ENCODE measurements around the gene ST6GAL1. TPM values are rescaled to one million over a fixed set of nuclear protein-coding genes. Genes with fewer than 3 reads are reported as not detected.
A peak's percentile ranks its signal among the peaks of the same experiment; 100 is the strongest.

ST6GAL1 gene
- total and polyA plus RNA-seq, 12 donors: 19.5 to 94.7 (median 65.8) TPM

DNA sequence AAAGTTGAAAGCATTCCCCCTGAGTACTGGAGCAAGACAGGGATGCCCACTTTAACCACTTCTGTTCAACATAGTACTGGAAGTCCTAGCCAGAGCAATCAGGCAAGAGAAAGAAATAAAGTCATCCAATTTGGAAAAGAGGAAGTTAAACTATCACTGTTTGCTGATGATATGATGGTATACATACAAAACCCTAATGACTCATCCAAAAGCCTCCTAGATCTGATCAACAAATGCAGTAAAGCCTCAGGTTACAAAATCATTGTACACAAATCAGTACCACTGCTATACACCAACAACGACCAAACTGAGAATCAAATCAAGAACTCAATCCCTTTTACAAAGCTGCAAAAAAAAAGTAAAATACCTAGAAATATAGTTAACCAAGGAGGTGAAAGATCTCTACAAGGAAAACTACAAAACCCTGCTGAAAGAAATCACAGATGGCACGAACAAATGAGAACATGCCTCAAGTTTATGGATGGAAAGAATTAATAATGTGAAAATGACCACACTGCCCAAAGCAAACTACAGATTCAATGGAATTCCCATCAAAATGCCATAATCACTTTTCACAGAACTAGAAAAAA is 168.7 kb downstream of the ST6GAL1 start:
- Histone ChIP-seq H3K9me3 (peaks cover 0 to 35% (median 0%) of the 10 kb centered on the region in 11 donors), H3K4me3 (no peak overlapping the region), H3K36me3 (no peaks in the 10 kb centered on the region), H3K4me1 (peaks cover 0 to 32% (median 17%) of the 10 kb centered on the region in 9 donors), H3K27ac (no peak overlapping the region), H3K27me3 (no peaks in the 10 kb centered on the region)
- intact Hi-C loops (cut with DNase I): no loop called here
- ATAC-seq (no peak), DNase-seq (no peak)
- TF ChIP-seq CTCF (IDR thresholded peaks at IDR 0.05): no peak
- whole genome bisulfite sequencing, 2 donors: 92 to 93% methylated on average over 2 of the region's 2 CpGs

GRCh38 chr3:187101184-187102072 is 171.1 kb downstream of the ST6GAL1 start:
- ATAC-seq (peak; percentile 70 to 90 (median 79)), DNase-seq (peak; percentile 79 to 89)
- H3K27ac ChIP-seq: peak overlapping the region in 9 of 10 donors; percentile 34 to 64 (median 52)
- peaks cover 0 to 27% (median 0%) of the 10 kb centered on the region in 11 donors for H3K9me3 ChIP-seq
- intact Hi-C loops (cut with DNase I): loop anchor here in 2 of 10 donors (5.0 to 10.0 kb wide), 2 partner anchors 63 to 169 kb away; partner anchors contain the start of gene ST6GAL1 (in 1 of the 2)
- no peaks in the 10 kb centered on the region for H3K27me3 ChIP-seq
- H3K4me1 ChIP-seq: peaks cover 0 to 42% (median 25%) of the 10 kb centered on the region in 9 donors
- whole genome bisulfite sequencing, 2 donors: 23 to 32% methylated on average over 9 of the region's 9 CpGs
- no peak for TF ChIP-seq CTCF (IDR thresholded peaks at IDR 0.05)
- H3K4me3 ChIP-seq: peak overlapping the region in 9 of 10 donors; percentile 3 to 36 (median 31)
- H3K36me3 ChIP-seq: no peaks in the 10 kb centered on the region

DNA sequence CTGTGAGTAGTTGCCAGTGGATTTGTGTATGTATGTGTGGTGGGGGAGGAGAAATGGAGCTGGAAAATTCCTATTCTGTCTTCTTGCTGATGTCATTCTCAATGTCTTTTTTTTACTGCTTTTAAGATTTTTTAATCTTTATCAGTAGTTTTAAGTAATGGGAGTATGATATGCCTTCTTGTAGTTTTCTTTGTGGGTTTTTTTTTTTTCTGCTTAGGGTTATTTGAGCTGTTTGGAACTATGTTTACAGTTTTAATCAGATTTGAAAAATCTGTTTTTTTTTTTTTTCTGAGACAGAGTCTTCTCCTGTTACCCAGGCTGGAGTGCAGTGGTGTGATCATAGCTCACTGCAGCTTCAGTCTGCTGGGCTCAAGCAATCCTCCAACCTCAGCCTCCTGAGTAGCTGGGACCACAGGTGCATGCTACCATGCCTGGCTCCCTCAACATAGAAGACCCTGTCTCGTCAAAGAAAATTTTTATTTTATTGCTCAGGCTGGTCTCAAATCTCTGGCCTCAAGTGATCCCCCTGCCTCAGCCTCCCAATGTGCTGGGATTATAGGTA is 171.8 kb downstream of the ST6GAL1 start:
- no peak for TF ChIP-seq CTCF (IDR thresholded peaks at IDR 0.05)
- intact Hi-C loops (cut with DNase I): loop anchor here in 2 of 10 donors (5.0 to 10.0 kb wide), 2 partner anchors 63 to 170 kb away; partner anchors contain the start of gene ST6GAL1 (in 1 of the 2)
- Histone ChIP-seq H3K9me3 (peaks cover 0 to 20% (median 0%) of the 10 kb centered on the region in 11 donors), H3K4me1 (peaks cover 0 to 42% (median 25%) of the 10 kb centered on the region in 9 donors), H3K27me3 (no peaks in the 10 kb centered on the region), H3K4me3 (peak overlapping the region in 9 of 10 donors; percentile 3 to 36 (median 31)), H3K27ac (peak overlapping the region in 9 of 10 donors; percentile 34 to 64 (median 52)), H3K36me3 (no peaks in the 10 kb centered on the region)
- ATAC-seq: no peak
- DNase-seq: no peak
- 89 to 91% methylated on average over 1 of the region's 1 CpG for WGBS, 2 donors

- WGBS, 2 donors: 92 to 97% methylated on average over 5 of the region's 5 CpGs
- no peak for TF ChIP-seq CTCF (IDR thresholded peaks at IDR 0.05)
- intact Hi-C loops (cut with DNase I): loop anchor here in 2 of 10 donors (5.0 to 10.0 kb wide), 2 partner anchors 62 to 171 kb away; partner anchors contain the start of gene ST6GAL1 (in 1 of the 2)
- H3K27ac ChIP-seq: no peak overlapping the region
- peaks cover 0 to 42% (median 25%) of the 10 kb centered on the region in 9 donors for H3K4me1 ChIP-seq
- no peaks in the 10 kb centered on the region for H3K36me3 ChIP-seq
- peaks cover 0 to 10% (median 0%) of the 10 kb centered on the region in 11 donors for H3K9me3 ChIP-seq
- ATAC-seq (no peak), DNase-seq (no peak)
- H3K4me3 ChIP-seq: no peak overlapping the region
- H3K27me3 ChIP-seq: no peaks in the 10 kb centered on the region
These were observed 172.9 kb downstream of the ST6GAL1 start for GRCh38 chr3:187103251-187103650.

Measured in heart right ventricle (tissue), 16 donors.